ENCODE measurements around the gene MRPL48. TPM values are rescaled to one million over a fixed set of nuclear protein-coding genes. Genes with fewer than 3 reads are reported as not detected.

Gene MRPL48
- total RNA-seq, result 10 to 100 TPM; 15.9 to 26.7 (median 18.2) TPM
- long read RNA-seq, transcript MRPL48-201 (8 exons, 1,536 nt), result major isoform, 8 of 9 reads
- long read RNA-seq, partial matches to known transcripts, result 0 of 9 reads
- long read RNA-seq, other reads (novel, unspliced or antisense), result 1 of 9 reads

DNA sequence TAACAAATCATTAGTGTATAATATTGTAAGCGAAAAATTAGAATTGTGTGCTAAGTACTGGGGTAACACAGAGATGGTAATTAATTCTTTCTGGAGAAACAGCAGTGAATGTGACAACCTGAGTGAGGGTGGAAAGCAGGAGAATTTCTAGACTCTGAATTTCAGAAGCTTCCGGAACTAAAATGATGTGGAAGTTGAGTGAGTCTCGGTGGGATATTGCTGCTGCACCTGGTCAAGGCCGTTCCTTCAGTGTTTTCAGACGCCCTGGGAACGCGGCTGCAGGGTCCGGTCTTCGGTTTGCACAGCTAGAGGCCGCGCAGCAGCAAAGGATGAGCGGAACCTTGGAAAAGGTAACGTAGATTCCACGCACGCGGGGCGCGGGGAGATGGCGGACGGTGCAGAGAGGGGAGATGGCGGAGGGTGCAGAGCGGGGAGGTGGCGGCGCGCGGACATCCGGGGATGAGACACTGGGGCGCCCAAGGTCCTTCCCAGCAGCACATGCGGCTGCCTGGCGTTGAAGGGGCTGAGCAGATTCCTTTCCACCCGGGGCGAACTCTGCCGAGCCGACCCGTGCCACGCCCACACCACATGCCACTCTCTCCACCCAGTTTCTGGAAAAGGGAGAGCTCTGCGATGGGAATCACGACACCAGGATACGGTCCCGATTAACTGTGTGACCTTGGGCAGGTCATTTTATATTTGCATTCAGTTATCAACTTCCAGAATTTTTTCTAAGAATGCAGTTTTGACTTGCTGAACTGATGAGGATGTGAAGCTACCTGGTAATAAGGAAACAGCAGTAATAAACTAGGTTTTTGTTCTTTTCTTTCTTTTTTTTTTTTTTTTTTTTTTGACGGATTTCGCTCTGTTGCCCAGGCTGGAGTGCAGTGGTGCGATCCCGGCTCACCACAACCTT, at the start of gene MRPL48:
TSS of gene MRPL48 (plus strand) at position 232 of the 916 bp plus-strand sequence. CDS start at position 330, 98 bp downstream.
- peak; percentile 94 to 98 (median 96) for ATAC-seq
- Histone ChIP-seq H3K27ac (peak within 1 kb of the TSS; percentile 90 to 95 (median 93)), H3K9me3 (no peaks in the 10 kb centered on the region), H3K4me3 (peak within 1 kb of the TSS; percentile 72 to 86 (median 82)), H3K4me1 (peaks cover 0 to 28% (median 8%) of the 10 kb centered on the region in 4 donors), H3K36me3 (no peaks in the 10 kb centered on the region), H3K27me3 (no peaks in the 10 kb centered on the region)
- TF ChIP-seq POLR2A (IDR thresholded peaks at IDR 0.05), result peak; percentile 88
- TF ChIP-seq, protein P1, sequence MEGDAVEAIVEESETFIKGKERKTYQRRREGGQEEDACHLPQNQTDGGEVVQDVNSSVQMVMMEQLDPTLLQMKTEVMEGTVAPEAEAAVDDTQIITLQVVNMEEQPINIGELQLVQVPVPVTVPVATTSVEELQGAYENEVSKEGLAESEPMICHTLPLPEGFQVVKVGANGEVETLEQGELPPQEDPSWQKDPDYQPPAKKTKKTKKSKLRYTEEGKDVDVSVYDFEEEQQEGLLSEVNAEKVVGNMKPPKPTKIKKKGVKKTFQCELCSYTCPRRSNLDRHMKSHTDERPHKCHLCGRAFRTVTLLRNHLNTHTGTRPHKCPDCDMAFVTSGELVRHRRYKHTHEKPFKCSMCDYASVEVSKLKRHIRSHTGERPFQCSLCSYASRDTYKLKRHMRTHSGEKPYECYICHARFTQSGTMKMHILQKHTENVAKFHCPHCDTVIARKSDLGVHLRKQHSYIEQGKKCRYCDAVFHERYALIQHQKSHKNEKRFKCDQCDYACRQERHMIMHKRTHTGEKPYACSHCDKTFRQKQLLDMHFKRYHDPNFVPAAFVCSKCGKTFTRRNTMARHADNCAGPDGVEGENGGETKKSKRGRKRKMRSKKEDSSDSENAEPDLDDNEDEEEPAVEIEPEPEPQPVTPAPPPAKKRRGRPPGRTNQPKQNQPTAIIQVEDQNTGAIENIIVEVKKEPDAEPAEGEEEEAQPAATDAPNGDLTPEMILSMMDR (IDR thresholded peaks at IDR 0.05), result no peak
- WGBS (ENCODE audit: insufficient coverage, low coverage, low lambda C conversion rate, missing lambda C conversion rate), result 5% methylated on average over 36 of the region's 44 CpGs
- intact Hi-C loops (cut with DNase I), result no loop called here
- peak; percentile 94 for DNase-seq

DNA sequence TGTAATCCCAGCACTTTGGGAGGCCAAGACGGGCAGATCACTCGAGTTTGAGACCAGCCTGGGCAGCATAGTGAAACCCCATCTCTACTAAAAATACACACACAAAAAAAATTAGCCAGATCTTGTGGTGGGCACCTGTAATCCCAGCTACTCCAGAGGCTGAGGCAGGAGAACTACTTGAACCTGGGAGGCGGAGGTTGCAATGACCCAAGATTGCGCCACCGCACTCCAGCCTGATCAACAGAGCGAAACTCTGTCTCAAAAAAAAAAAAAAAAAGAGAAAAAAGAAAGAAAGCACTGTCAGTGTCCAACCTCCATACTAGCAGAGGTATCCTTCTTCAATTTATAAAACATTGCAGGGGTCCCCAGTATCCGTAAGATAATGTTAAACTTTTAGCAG, 44.6 kb upstream of the MRPL48 start:
- Histone ChIP-seq H3K4me3 (no peak overlapping the region), H3K9me3 (no peaks in the 10 kb centered on the region), H3K27me3 (no peaks in the 10 kb centered on the region), H3K36me3 (no peaks in the 10 kb centered on the region), H3K27ac (no peak overlapping the region), H3K4me1 (peaks cover 0 to 18% (median 0%) of the 10 kb centered on the region in 4 donors)
- intact Hi-C loops (cut with DNase I), result no loop called here
- DNase-seq (no peak), ATAC-seq (no peak)
- TF ChIP-seq POLR2A (IDR thresholded peaks at IDR 0.05), result no peak
- TF ChIP-seq, protein P1 (IDR thresholded peaks at IDR 0.05), result no peak
- WGBS (ENCODE audit: insufficient coverage, low coverage, low lambda C conversion rate, missing lambda C conversion rate), result 86% methylated on average over 2 of the region's 7 CpGs

DNA sequence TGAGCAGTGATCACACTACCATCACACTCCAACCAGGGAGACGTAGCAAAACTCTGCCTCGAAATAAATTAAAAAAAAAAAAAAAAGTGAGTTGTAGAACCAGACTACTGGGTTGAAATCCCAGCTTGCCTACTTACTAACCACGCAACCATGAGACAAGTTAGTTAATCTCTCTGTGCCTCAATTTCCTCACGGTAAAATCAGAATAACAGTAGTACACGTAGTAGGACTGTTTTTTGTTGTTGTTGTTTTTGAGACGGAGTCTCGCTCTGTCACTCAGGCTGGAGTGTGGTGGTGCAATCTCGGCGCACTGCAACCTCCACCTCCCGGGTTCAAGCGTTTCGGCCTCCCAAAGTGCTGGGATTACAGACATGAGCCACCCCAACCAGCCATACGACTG, 41.0 kb upstream of the MRPL48 start:
- no peaks in the 10 kb centered on the region for H3K9me3 ChIP-seq
- 94% methylated on average over 13 of the region's 13 CpGs for WGBS (ENCODE audit: insufficient coverage, low coverage, low lambda C conversion rate, missing lambda C conversion rate)
- DNase-seq, result no peak
- H3K36me3 ChIP-seq, result no peaks in the 10 kb centered on the region
- no peaks in the 10 kb centered on the region for H3K27me3 ChIP-seq
- no peak for TF ChIP-seq POLR2A (IDR thresholded peaks at IDR 0.05)
- TF ChIP-seq, protein P1 (IDR thresholded peaks at IDR 0.05), result no peak
- no peak overlapping the region for H3K4me3 ChIP-seq
- H3K27ac ChIP-seq, result no peak overlapping the region
- no peak for ATAC-seq
- intact Hi-C loops (cut with DNase I), result no loop called here
- peaks cover 0 to 24% (median 4%) of the 10 kb centered on the region in 4 donors for H3K4me1 ChIP-seq

DNA sequence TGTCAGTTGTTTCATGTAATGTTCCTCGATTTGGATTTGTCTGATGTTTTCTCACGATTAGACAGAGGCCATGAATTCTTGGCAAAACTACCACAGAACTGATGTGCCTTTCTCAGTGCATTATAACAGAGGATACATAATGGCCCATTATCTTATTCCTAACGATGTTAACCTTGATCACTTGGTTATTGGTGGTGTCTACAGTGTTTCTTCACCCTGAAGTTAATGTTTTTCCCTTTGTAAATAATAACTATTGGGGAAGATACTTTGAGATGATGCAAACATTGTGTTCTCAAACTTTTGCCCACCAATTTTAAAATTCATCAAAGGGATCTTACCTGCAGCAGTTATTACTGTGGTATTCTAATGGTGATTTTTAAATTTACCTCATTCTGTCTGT, 39.9 kb upstream of the MRPL48 start:
- WGBS (ENCODE audit: insufficient coverage, low coverage, low lambda C conversion rate, missing lambda C conversion rate), result 25% methylated on average over 3 of the region's 3 CpGs
- Histone ChIP-seq H3K4me3 (no peak overlapping the region), H3K4me1 (peaks cover 0 to 35% (median 6%) of the 10 kb centered on the region in 4 donors), H3K9me3 (no peaks in the 10 kb centered on the region), H3K27ac (no peak overlapping the region), H3K27me3 (no peaks in the 10 kb centered on the region), H3K36me3 (no peaks in the 10 kb centered on the region)
- TF ChIP-seq, protein P1 (IDR thresholded peaks at IDR 0.05), result no peak
- no peak for TF ChIP-seq POLR2A (IDR thresholded peaks at IDR 0.05)
- intact Hi-C loops (cut with DNase I), result no loop called here
- DNase-seq (no peak), ATAC-seq (peak in 2 of 4 donors; percentile 17 to 28)
